ENCODE results near the gene TIPARP. TPM values are rescaled to one million over a fixed set of nuclear protein-coding genes. Genes with fewer than 3 reads are reported as not detected.
"Not testable (repeated sequence)": the region's sequence is repeated elsewhere in the genome, so short reads cannot be mapped to it uniquely, and the experiment has no call there.

The TIPARP gene
- total RNA-seq, 2 experiments from 2014 or later = 50.9 to 59.9 TPM

DNA sequence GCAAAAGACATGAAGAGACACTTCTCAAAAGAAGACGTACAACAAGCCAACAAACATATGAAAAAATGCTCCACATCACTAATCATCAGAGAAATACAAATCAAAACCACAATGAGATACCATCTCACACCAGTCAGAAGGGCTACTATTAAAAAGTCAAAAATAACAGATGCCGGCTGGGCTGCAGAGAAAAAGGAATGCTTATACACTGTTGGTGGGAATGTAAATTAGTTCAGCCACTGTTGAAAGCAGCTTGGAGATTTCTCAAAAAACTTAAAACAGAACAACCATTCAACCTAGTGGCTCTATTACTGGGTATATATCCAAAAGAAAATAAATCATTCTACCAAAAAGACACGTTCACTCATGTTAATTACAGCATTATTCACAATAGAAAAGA lies 60.3 kb downstream of the TIPARP start:
- ATAC-seq (ENCODE audit: low read depth); DNase-seq; H3K27me3 Mint-ChIP-seq; H3K4me1 Mint-ChIP-seq; H3K4me3 Mint-ChIP-seq; H3K27ac Mint-ChIP-seq; POLR2A ChIA-PET; H3K9me3 Mint-ChIP-seq; H3K36me3 Mint-ChIP-seq: not testable (repeated sequence)

DNA sequence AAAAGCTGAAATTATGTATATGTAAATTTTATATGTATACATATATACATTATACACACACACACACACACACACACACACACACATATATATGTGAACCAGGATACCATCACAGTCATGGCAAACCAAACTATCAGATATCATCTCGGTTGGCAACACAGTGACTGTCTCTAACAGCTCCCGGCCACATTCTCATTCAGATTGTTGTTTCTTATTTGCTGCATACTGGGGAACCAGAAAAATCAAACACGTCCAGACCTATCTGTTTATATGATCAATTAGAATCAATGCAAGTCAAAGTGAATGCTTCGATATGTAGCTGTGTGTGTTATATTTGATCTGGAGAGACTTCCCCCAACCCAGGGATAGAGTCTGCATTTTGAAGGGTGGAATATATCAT lies 61.1 kb downstream of the TIPARP start:
- Mint-ChIP-seq H3K9me3 (peaks cover 3% of the 10 kb centered on the region), H3K36me3 (peaks cover 2% of the 10 kb centered on the region), H3K4me3 (no peak overlapping the region), H3K27ac (no peak overlapping the region), H3K4me1 (peaks cover 6% of the 10 kb centered on the region), H3K27me3 (no peaks in the 10 kb centered on the region)
- DNase-seq = no peak
- POLR2A ChIA-PET = no interaction called here
- ATAC-seq (ENCODE audit: low read depth) = no peak

- H3K27me3 Mint-ChIP-seq; H3K27ac Mint-ChIP-seq; H3K9me3 Mint-ChIP-seq; H3K4me3 Mint-ChIP-seq; H3K4me1 Mint-ChIP-seq; DNase-seq; H3K36me3 Mint-ChIP-seq; ATAC-seq (ENCODE audit: low read depth); POLR2A ChIA-PET: not testable (repeated sequence)
Observed at GRCh38 chr3:156737049-156737448, 62.7 kb downstream of the TIPARP start.

DNA sequence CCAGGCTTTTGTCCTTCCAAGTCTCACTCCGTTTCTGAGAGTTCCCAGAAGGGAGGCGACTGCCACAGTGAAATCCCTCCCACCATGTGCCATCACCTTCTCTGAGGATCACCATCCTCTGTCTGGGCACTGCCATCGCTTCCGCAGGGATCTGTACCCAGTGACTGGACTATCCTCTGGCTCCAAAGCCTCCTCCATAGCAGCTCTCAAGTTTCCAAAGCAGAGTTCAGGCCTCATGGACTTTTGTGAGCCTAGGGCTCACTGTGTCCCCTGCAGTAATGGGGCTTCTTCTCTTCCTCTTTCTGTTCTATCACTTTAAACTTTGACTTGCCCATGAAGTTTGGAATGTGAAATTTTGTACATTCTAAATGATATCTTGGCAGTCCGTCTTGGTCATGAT lies 63.9 kb downstream of the TIPARP start:
- H3K9me3 Mint-ChIP-seq = peaks cover 3% of the 10 kb centered on the region
- no peak overlapping the region for H3K27ac Mint-ChIP-seq
- H3K36me3 Mint-ChIP-seq = peaks cover 2% of the 10 kb centered on the region
- H3K4me3 Mint-ChIP-seq = no peak overlapping the region
- POLR2A ChIA-PET = no interaction called here
- no peak for ATAC-seq (ENCODE audit: low read depth)
- H3K27me3 Mint-ChIP-seq = no peaks in the 10 kb centered on the region
- no peaks in the 10 kb centered on the region for H3K4me1 Mint-ChIP-seq
- no peak for DNase-seq

DNA sequence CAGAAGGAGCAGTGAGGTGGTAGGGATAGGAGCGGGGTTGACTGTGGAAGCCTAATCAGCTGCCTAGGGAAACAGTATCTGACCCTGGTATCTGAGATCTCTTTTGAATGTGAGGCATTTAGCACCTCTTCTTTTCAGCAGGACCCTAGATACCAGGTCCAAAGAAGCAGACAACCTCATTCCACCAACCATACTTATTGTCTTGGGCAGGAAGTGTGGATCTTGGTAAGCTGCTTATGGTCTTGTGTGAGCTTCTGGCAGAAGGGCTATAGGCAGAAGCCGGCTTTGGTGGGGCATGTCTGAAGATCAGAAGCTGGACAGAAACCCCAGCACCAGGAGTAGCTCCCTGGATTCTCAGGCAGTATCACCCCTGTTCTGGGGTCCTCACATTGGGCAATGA lies 65.6 kb downstream of the TIPARP start:
- no peak for ATAC-seq (ENCODE audit: low read depth)
- DNase-seq = no peak
- no peak overlapping the region for H3K27ac Mint-ChIP-seq
- peaks cover 2% of the 10 kb centered on the region for H3K9me3 Mint-ChIP-seq
- H3K4me1 Mint-ChIP-seq = no peaks in the 10 kb centered on the region
- peaks cover 2% of the 10 kb centered on the region for H3K36me3 Mint-ChIP-seq
- POLR2A ChIA-PET = no interaction called here
- no peaks in the 10 kb centered on the region for H3K27me3 Mint-ChIP-seq
- no peak overlapping the region for H3K4me3 Mint-ChIP-seq

DNA sequence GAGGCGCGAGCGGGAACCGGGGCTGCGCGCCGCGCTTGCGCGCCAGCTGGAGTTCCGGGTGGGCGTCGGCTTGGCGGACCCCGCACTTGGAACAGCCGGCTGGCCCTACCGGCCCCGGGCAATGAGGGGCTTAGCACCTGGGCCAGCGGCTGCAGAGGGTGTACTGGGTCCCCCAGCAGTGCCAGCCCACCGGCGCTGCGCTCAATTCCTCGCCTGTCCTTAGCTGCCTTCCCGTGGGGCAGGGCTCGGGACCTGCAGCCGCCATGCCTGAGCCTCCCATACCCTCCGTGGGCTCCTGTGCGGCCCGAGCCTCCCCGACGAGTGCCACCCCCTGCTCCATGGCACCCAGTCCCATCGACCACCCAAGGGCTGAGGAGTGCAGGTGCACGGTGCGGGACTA lies 66.2 kb downstream of the TIPARP start:
- POLR2A ChIA-PET; DNase-seq; H3K27ac Mint-ChIP-seq; ATAC-seq (ENCODE audit: low read depth); H3K36me3 Mint-ChIP-seq; H3K4me1 Mint-ChIP-seq; H3K27me3 Mint-ChIP-seq; H3K4me3 Mint-ChIP-seq; H3K9me3 Mint-ChIP-seq: not testable (repeated sequence)

- POLR2A ChIA-PET = no interaction called here
- Mint-ChIP-seq H3K9me3 (peaks cover 2% of the 10 kb centered on the region), H3K36me3 (peaks cover 4% of the 10 kb centered on the region), H3K27ac (no peak overlapping the region), H3K4me3 (no peak overlapping the region), H3K4me1 (no peaks in the 10 kb centered on the region), H3K27me3 (no peaks in the 10 kb centered on the region)
- ATAC-seq (ENCODE audit: low read depth) (no peak), DNase-seq (no peak)
Observed at GRCh38 chr3:156741935-156742334, 67.5 kb downstream of the TIPARP start.

GRCh38 chr3:156742401-156742800 lies 68.0 kb downstream of the TIPARP start:
- Mint-ChIP-seq H3K9me3 (peaks cover 6% of the 10 kb centered on the region), H3K27ac (no peak overlapping the region), H3K27me3 (no peaks in the 10 kb centered on the region), H3K36me3 (peaks cover 6% of the 10 kb centered on the region), H3K4me3 (no peak overlapping the region), H3K4me1 (no peaks in the 10 kb centered on the region)
- DNase-seq (no peak), ATAC-seq (ENCODE audit: low read depth) (no peak)
- POLR2A ChIA-PET = no interaction called here

DNA sequence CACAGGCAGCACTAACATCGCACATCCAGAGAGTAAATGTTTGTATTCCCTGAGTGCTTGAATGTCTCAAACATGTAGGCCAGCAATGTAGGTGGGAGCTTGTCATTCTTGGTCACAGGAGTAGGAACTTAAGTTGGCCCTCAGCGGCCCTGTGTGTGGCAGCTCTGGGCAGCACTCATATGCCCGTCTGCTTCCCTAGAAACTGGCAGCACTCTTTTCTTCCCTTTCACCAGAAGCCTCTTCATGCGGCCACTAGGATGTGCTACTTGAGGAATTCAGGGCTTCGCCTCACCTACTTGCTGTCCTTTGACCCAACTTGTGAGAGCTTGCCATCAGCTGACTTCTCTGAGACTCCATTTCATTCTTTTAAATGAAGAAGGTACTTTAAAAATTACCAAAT lies 69.5 kb downstream of the TIPARP start:
- Mint-ChIP-seq H3K36me3 (peaks cover 4% of the 10 kb centered on the region), H3K4me3 (no peak overlapping the region)
- POLR2A ChIA-PET = no interaction called here

GRCh38 chr3:156744631-156745030 lies 70.2 kb downstream of the TIPARP start:
- H3K27me3 Mint-ChIP-seq = peaks cover 9% of the 10 kb centered on the region
- DNase-seq (no peak), ATAC-seq (ENCODE audit: low read depth) (no peak)
- peaks cover 4% of the 10 kb centered on the region for H3K36me3 Mint-ChIP-seq
- H3K4me3 Mint-ChIP-seq = no peak overlapping the region
- POLR2A ChIA-PET = no interaction called here
- no peak overlapping the region for H3K27ac Mint-ChIP-seq
- H3K4me1 Mint-ChIP-seq = no peaks in the 10 kb centered on the region
- H3K9me3 Mint-ChIP-seq = peaks cover 8% of the 10 kb centered on the region

More for the DNA sequence above, 69.5 kb downstream of the TIPARP start:
- ATAC-seq (ENCODE audit: low read depth) (no peak), DNase-seq (no peak)
- Mint-ChIP-seq H3K9me3 (peaks cover 8% of the 10 kb centered on the region), H3K27ac (no peak overlapping the region), H3K27me3 (peaks cover 4% of the 10 kb centered on the region), H3K4me1 (no peaks in the 10 kb centered on the region)

- POLR2A ChIA-PET = no interaction called here
Observed at GRCh38 chr3:156745766-156746165, 71.4 kb downstream of the TIPARP start.

GRCh38 chr3:156747046-156747445 lies 72.7 kb downstream of the TIPARP start:
- Mint-ChIP-seq H3K4me1 (no peaks in the 10 kb centered on the region), H3K27ac (no peak overlapping the region), H3K27me3 (peaks cover 24% of the 10 kb centered on the region), H3K4me3 (no peak overlapping the region), H3K36me3 (peaks cover 4% of the 10 kb centered on the region), H3K9me3 (peaks cover 8% of the 10 kb centered on the region)
- no peak for DNase-seq
- POLR2A ChIA-PET = no interaction called here
- no peak for ATAC-seq (ENCODE audit: low read depth)

More at GRCh38 chr3:156745766-156746165, 71.4 kb downstream of the TIPARP start:
- Mint-ChIP-seq H3K9me3 (peaks cover 8% of the 10 kb centered on the region), H3K27ac (no peak overlapping the region), H3K27me3 (peaks cover 13% of the 10 kb centered on the region), H3K36me3 (peaks cover 4% of the 10 kb centered on the region), H3K4me3 (no peak overlapping the region), H3K4me1 (no peaks in the 10 kb centered on the region)
- no peak for ATAC-seq (ENCODE audit: low read depth)
- no peak for DNase-seq

DNA sequence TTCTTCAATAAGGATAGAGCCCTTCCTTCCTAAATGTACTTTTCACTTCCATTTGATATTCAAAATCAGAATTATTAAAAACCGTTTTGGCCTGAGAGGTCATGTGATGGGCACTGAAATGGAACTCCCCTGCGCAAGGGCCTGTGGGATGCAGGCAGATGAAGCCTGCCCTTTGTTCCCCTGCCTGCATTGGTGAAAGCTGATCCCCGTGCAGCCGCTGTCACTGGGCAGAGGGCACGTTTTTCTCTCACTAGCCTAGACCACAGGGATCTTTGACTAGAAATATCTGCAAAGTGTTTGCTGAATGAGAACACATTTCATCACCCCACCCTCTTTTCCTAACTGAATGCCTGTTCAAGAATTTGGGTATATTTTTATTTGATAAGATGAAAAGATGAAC lies 74.9 kb downstream of the TIPARP start:
- H3K9me3 Mint-ChIP-seq = peaks cover 8% of the 10 kb centered on the region
- POLR2A ChIA-PET = no interaction called here
- H3K4me3 Mint-ChIP-seq = no peak overlapping the region
- no peaks in the 10 kb centered on the region for H3K4me1 Mint-ChIP-seq
- peaks cover 4% of the 10 kb centered on the region for H3K36me3 Mint-ChIP-seq
- ATAC-seq (ENCODE audit: low read depth) (no peak), DNase-seq (no peak)
- H3K27me3 Mint-ChIP-seq = peaks cover 33% of the 10 kb centered on the region
- no peak overlapping the region for H3K27ac Mint-ChIP-seq

DNA sequence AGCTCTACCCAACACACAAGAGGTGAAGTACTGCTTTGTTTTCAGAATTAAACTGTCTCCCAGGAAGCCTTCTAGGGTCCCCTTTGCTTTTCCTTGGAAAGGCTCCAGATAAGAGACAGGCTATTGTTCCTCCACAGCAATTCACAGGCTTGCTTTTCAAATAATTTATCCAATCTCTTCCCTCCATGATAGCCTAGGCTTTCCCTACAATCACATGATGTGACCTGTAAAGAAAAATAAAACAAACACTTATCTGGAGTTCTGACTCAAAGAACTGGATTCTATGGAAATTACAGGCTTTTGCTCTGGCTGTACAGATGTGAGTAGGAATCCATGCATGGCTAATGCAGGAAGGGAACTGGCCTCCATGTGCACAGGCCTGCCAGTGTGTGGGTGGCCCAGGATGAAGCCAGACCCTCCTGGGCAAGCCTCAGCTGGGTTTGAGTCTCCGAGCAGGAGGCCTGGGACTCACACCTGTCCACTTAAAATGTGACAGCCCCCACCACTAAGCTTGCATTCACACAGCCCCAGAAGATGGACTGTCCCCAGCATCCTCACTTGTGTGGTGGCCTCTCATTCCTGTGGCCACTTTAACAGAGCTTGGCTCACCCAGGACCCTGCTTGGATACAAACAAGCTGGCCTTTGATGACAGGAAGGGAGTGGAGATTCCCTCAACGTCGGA lies 75.9 kb downstream of the TIPARP start:
- ATAC-seq (ENCODE audit: low read depth) = no peak
- peaks cover 8% of the 10 kb centered on the region for H3K9me3 Mint-ChIP-seq

GRCh38 chr3:156750874-156751245 lies 76.5 kb downstream of the TIPARP start:
- Mint-ChIP-seq H3K4me1 (no peaks in the 10 kb centered on the region), H3K27ac (no peak overlapping the region), H3K27me3 (peaks cover 38% of the 10 kb centered on the region), H3K9me3 (peaks cover 8% of the 10 kb centered on the region), H3K36me3 (peaks cover 4% of the 10 kb centered on the region), H3K4me3 (no peak overlapping the region)
- ATAC-seq (ENCODE audit: low read depth) (no peak), DNase-seq (no peak)
- POLR2A ChIA-PET = no interaction called here

More for the DNA sequence above, 75.9 kb downstream of the TIPARP start:
- Mint-ChIP-seq H3K36me3 (peaks cover 4% of the 10 kb centered on the region), H3K4me3 (no peak overlapping the region), H3K4me1 (no peaks in the 10 kb centered on the region), H3K27ac (no peak overlapping the region), H3K27me3 (peaks cover 38% of the 10 kb centered on the region)
- DNase-seq = no peak
- POLR2A ChIA-PET = no interaction called here

Measured in activated naive CD8-positive, alpha-beta T cell treated with anti-CD3 and anti-CD28 coated beads, Interleukin-2, amount 10 ng/mL, durations not matched to agents 7 days and 5 days (primary cell).